B cell (primary cell): ENCODE data around the gene ECE1. TPM values are rescaled to one million over a fixed set of nuclear protein-coding genes. Genes with fewer than 3 reads are reported as not detected.

Experiments
- ATAC-seq: fragments of 200-7000 bp; cut with Tn5 transposase; one replicate; pipeline ENCODE4 v1.10.0; 2021; ENCODE audit warnings: low read depth, mild to moderate bottlenecking, moderate number of reproducible peaks, moderate library complexity
- CTCF ChIA-PET: fragments of 350-600 bp; sonication (Branson Sonifier 250); formaldehyde crosslinking; loops from one replicate; lab custom pipeline; 2021; ENCODE audit warnings: antibody characterized with exemption, inconsistent platforms; lab: Charles Lee
- POLR2A ChIA-PET: fragments of 350-600 bp; sonication (Branson Sonifier 250); formaldehyde crosslinking; loops from one replicate; lab custom pipeline; 2021; ENCODE audit warnings: antibody characterized with exemption; lab: Charles Lee
- DNase-seq: peaks from one replicate; pipeline ENCODE4 v3.0.0; 2013
- H2AFZ ChIP-seq: 2 replicates; pipeline ENCODE4 v1.6.1; 2012; ENCODE audit warnings: mild to moderate bottlenecking, low read depth, low read length; ENCODE audit not compliant: insufficient read depth, poor library complexity, severe bottlenecking
- H3K27ac ChIP-seq, 2 donors: 1 replicate in 1 of 2; 2 replicates in 1 of 2; pipeline ENCODE4 v1.5.1; 2012 to 2013; ENCODE audit warnings: low read length in 2 of 2, mild to moderate bottlenecking in 2 of 2, moderate library complexity in 1 of 2
- H3K27me3 ChIP-seq, 4 experiments: fragments of 200-600 bp in 1 of 4; sonication (generic) in 1 of 4; replicated peaks in 1 of 4; 1 replicate in 2 of 4; 2 replicates in 2 of 4; pipeline versions ENCODE4 v1.6.1 to v1.7.0; 2013 to 2016; ENCODE audit warnings: low read length in 3 of 4, mild to moderate bottlenecking in 2 of 4, mixed read lengths in 1 of 4, moderate library complexity in 1 of 4; ENCODE audit not compliant: insufficient read depth in 4 of 4, control insufficient read depth in 3 of 4; ENCODE audit errors: control extremely low read depth in 1 of 4
- H3K36me3 ChIP-seq, 2 experiments: replicated peaks in 1 of 2; 1 replicate in 1 of 2; 2 replicates in 1 of 2; pipeline versions ENCODE4 v1.6.1 to v1.7.1; 2013; ENCODE audit warnings: low read length in 1 of 2; ENCODE audit not compliant: insufficient read depth in 2 of 2, control insufficient read depth in 1 of 2; ENCODE audit errors: control extremely low read depth in 1 of 2, extremely low read depth in 1 of 2
- H3K4me1 ChIP-seq, 2 donors: fragments of 200-600 bp in 1 of 2; sonication (generic) in 1 of 2; 1 replicate in 1 of 2; 2 replicates in 1 of 2; pipeline versions ENCODE4 v1.5.1 to v1.6.1; 2013 to 2017; ENCODE audit warnings: low read length in 2 of 2; ENCODE audit not compliant: control insufficient read depth in 2 of 2, insufficient read depth in 2 of 2
- H3K4me2 ChIP-seq: replicated peaks from 2 replicates; pipeline ENCODE3; 2012; ENCODE audit warnings: mild to moderate bottlenecking, low read depth, low read length; ENCODE audit not compliant: poor library complexity, severe bottlenecking
- H3K4me3 ChIP-seq, 5 experiments: fragments of 200-600 bp in 1 of 5; sonication (generic) in 1 of 5; 1 replicate in 3 of 5; 2 replicates in 2 of 5; pipeline versions ENCODE4 v1.5.1 to v1.7.0; 2011 to 2016; ENCODE audit warnings: low read length in 4 of 5, mild to moderate bottlenecking in 4 of 5, low read depth in 2 of 5, control low read depth in 1 of 5, moderate library complexity in 1 of 5; ENCODE audit not compliant: insufficient read depth in 1 of 5; ENCODE audit errors: control extremely low read depth in 1 of 5, extremely low read depth in 1 of 5
- H3K79me2 ChIP-seq: fragments of 200-600 bp; sonication (generic); one replicate; pipeline ENCODE4 v1.6.0; 2016; ENCODE audit warnings: low read length; ENCODE audit not compliant: control insufficient read depth, insufficient read depth
- H3K9ac ChIP-seq: fragments of 200-600 bp; sonication (generic); 2 replicates; pipeline ENCODE4 v1.6.1; 2017; ENCODE audit warnings: mild to moderate bottlenecking, low read length, moderate library complexity
- H3K9me3 ChIP-seq, 3 donors: one replicate each; pipeline versions ENCODE4 v1.6.1 to v1.7.1; 2013; ENCODE audit warnings: low read length in 2 of 3; ENCODE audit not compliant: control insufficient read depth in 2 of 3, insufficient read depth in 1 of 3; ENCODE audit errors: control extremely low read depth in 1 of 3
- H4K20me1 ChIP-seq: 2 replicates; pipeline ENCODE4 v1.6.0; 2012; ENCODE audit warnings: mild to moderate bottlenecking, low read length; ENCODE audit not compliant: insufficient read depth, control insufficient read depth, poor library complexity, severe bottlenecking
- H3K27ac Mint-ChIP-seq: one replicate; pipeline ENCODE4 v1.8.0; 2021; ENCODE audit warnings: mixed read lengths
- H3K27me3 Mint-ChIP-seq: one replicate; pipeline ENCODE4 v1.8.0; 2021; ENCODE audit warnings: mixed read lengths
- H3K4me1 Mint-ChIP-seq: one replicate; pipeline ENCODE4 v1.8.0; 2021; ENCODE audit warnings: mixed read lengths
- H3K4me3 Mint-ChIP-seq: one replicate; pipeline ENCODE4 v1.8.0; 2021; ENCODE audit warnings: mixed read lengths
- H3K9me3 Mint-ChIP-seq: one replicate; pipeline ENCODE4 v1.8.0; 2022; ENCODE audit warnings: mixed read lengths; ENCODE audit not compliant: insufficient read depth
- CTCF ChIP-seq: fragments of 200-600 bp; IDR thresholded peaks from one replicate; pipeline ENCODE4 v1.8.0; 2022; ENCODE audit warnings: antibody characterized with exemption, mild to moderate bottlenecking
- EZH2 ChIP-seq: IDR thresholded peaks from 2 replicates; pipeline ENCODE4 v1.6.1; 2012; ENCODE audit warnings: borderline replicate concordance, low read depth, mild to moderate bottlenecking, moderate library complexity, low read length; ENCODE audit not compliant: insufficient read depth, poor library complexity, severe bottlenecking
- WGBS: methylation state at CpG from one replicate; pipeline ENCODE4 v1.1.5; 2013; ENCODE audit warnings: missing lambda C conversion rate; ENCODE audit not compliant: insufficient coverage; 5-methylcytosine and 5-hydroxymethylcytosine counted together
- intact Hi-C: fragments of 100-400 bp; cut with micrococcal nuclease; formaldehyde crosslinking; loops from one replicate; pipeline ENCODE4 v1.10.0; 2022
- polyA plus RNA-seq: library from polyadenylated mRNA; depleted of rRNA; stranded (reverse); fragments of >200 nt; gene quantifications from 2 replicates; pipeline ENCODE4 v1.2.3, GENCODE V29; 2012
- total RNA-seq, 2 donors: library from RNA; stranded (reverse); fragments of 120-200 nt in 1 of 2; gene quantifications; 1 replicate in 1 of 2; 2 replicates in 1 of 2; pipeline versions ENCODE4 v1.2.3 to v1.2.4, GENCODE V29; 2013 to 2022

ECE1 gene
- total and polyA plus RNA-seq, 2 donors (not counting 1 experiment from before 2014, with no cell fraction given): 46.7 to 133 TPM

GRCh38 chr1:21259316-21260076, 30.8 kb downstream of the ECE1 start:
- POLR2A ChIA-PET: no interaction called here
- H3K4me3 Mint-ChIP-seq: no peak overlapping the region
- peaks cover 6 to 81% of the 10 kb centered on the region in 2 experiments for H3K36me3 ChIP-seq

More at GRCh38 chr1:21259316-21260076, 30.8 kb downstream of the ECE1 start:
- intact Hi-C loops: loop anchor here (10.0 kb wide), 1 partner anchor 705 kb away; no protein-coding TSS in a partner anchor
- Mint-ChIP-seq H3K9me3 (no peaks in the 10 kb centered on the region), H3K27me3 (no peaks in the 10 kb centered on the region), H3K27ac (peak overlapping the region; percentile 50), H3K4me1 (peaks cover 25% of the 10 kb centered on the region)
- CTCF ChIA-PET: interaction anchor here (1.7 to 12.5 kb wide), 5 partner anchors 10 to 110 kb away, joined by 8 to 562 read pairs (median 88); no protein-coding TSS in a partner anchor
- H3K4me3 ChIP-seq: no peak overlapping the region
- ATAC-seq (no peak), DNase-seq (no peak)
- no peak overlapping the region for H2AFZ ChIP-seq
- no peak overlapping the region for H3K27ac ChIP-seq
- H4K20me1 ChIP-seq: peaks cover 6% of the 10 kb centered on the region
- 93% methylated on average over 5 of the region's 5 CpGs for WGBS
- TF ChIP-seq EZH2 (no peak), CTCF (no peak)
- no peak overlapping the region for H3K9ac ChIP-seq
- H3K79me2 ChIP-seq: no peaks in the 10 kb centered on the region
- peaks cover 0 to 3% (median 0%) of the 10 kb centered on the region in 3 donors for H3K9me3 ChIP-seq
- H3K4me1 ChIP-seq: peaks cover 3 to 13% of the 10 kb centered on the region in 2 donors
- no peaks in the 10 kb centered on the region for H3K27me3 ChIP-seq
- H3K4me2 ChIP-seq: no peak overlapping the region
